Hair follicular keratinocyte (primary cell): Measurements from ENCODE around the gene ENTPD8. TPM values are rescaled to one million over a fixed set of nuclear protein-coding genes. Genes with fewer than 3 reads are reported as not detected.

Experiments
- total RNA-seq: library from RNA; depleted of rRNA; stranded (reverse); fragments of >200 nt; gene quantifications from 2 replicates; pipeline ENCODE4 v1.2.3, GENCODE V29; 2015

The ENTPD8 gene, protein sequence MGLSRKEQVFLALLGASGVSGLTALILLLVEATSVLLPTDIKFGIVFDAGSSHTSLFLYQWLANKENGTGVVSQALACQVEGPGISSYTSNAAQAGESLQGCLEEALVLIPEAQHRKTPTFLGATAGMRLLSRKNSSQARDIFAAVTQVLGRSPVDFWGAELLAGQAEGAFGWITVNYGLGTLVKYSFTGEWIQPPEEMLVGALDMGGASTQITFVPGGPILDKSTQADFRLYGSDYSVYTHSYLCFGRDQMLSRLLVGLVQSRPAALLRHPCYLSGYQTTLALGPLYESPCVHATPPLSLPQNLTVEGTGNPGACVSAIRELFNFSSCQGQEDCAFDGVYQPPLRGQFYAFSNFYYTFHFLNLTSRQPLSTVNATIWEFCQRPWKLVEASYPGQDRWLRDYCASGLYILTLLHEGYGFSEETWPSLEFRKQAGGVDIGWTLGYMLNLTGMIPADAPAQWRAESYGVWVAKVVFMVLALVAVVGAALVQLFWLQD
- not detected in 2 replicates for total RNA-seq

DNA sequence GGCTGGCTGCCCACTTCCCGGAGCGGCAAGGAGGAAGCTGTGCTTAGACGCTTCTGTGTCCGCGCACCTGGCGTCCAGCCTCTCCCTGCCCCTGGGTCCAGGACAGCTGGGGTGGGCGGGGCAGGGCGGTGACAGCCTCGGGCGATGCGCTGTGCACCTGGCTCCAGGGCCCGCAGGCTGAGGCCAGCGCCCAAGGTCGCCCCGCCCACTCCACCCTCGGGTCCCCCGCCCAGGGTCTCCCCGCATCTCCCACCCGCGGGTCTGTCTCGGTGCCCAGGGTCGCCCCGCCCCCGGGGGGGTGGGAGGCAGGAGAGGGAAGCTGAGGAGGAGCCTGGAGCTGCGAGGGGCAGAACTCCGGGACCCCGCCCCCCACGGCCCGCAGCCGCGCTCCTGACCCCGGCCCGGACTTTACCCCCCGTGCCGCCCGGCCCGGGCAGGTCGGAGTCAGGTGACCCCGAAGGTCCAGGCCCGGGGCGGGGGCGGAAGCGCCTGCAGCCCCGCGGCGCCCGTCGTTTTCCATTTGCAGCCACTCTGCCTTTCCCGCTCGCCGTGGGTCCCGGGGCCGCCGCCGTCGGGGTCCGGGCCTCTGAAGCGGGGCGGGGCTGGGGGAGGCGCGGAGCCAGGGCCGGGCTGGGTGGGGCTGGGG is at the start of gene ENTPD8:
Gene ENTPD8 (minus strand): TSS at position 69 of the 646 bp plus-strand sequence. CDS start 3,072 bp downstream, outside the sequence.

GRCh38 chr9:137459152-137459600 is 18.0 kb upstream of the ENTPD8 start, which contains the start of gene NSMF:
NSMF (minus strand) TSS chr9:137459334; CDS start chr9:137459102, 232 bp downstream.

DNA sequence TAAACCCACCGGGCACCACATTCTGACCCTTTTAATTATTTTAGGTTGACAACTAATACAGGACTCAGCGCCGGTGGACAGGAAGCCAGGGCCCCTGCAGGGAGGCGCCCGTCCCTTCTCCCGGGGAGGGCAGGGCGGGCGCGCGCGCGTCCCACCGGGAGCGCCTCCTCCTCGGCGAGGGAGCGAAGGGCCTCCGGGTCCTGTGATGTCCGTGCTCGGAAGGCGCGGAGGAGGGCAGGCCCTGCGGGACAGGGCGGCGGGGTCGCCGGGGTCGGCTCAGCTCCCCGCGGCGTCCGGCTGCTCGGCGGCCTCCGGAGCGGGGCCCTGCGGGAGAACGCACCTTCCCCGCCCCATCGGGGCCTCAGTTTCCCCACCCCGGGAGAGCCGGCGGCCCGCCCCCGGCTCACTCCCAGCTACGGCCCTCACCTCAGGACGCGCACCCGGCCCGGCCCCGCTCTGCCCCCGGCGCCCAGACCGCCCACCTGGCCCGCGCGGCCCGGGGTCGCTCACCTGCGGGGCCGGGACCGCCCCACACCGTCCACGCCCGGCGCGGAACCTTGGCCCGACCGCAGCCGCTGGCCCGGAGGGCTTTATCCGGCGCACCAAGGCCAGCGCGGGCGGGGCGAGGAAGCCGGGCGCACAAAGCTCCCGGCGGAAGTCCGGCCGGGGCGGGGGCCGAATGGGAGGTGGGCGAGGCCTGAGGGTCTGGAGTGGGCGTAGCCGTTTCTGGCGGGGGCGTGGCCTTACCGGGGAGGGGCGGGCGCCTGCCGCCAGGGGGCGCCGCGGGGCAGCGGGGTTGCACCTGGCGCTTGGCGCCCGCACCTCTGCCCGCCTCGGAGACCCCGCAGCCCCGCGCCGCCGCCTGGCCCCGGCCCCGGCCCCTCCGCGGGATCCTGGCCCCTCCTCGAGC is 18.3 kb downstream of the ENTPD8 start, which contains the start of the genes EXD3 and NOXA1:
Gene EXD3 (minus strand): TSS at position 559 of the 910 bp plus-strand sequence. CDS start 27,805 bp downstream, outside the sequence.
Gene NOXA1 (plus strand): TSS at position 790 of the 910 bp plus-strand sequence. CDS start 137 bp downstream, outside the sequence.

Other genes starting within 250 kb of the ENTPD8 start
- 4.9 and 6.7 TPM in 2 replicates for gene TPRN, start 240.6 kb downstream of the ENTPD8 start, total RNA-seq
- 29.0 and 40.6 TPM in 2 replicates for gene TMEM203, start 235.7 kb downstream of the ENTPD8 start, total RNA-seq
- 9.0 and 11.4 TPM in 2 replicates for gene NDOR1, start 235.7 kb downstream of the ENTPD8 start, total RNA-seq
- 0.23 TPM in 1 of 2 replicates, not detected in the other for gene RNF208, start 219.1 kb downstream of the ENTPD8 start, total RNA-seq
- 0.70 and 1.4 TPM in 2 replicates for gene CYSRT1, start 216.2 kb downstream of the ENTPD8 start, total RNA-seq
- 0.15 TPM in 1 of 2 replicates, not detected in the other for gene RNF224, start 213.9 kb downstream of the ENTPD8 start, total RNA-seq
- not detected in 2 replicates for gene SLC34A3, start 210.5 kb downstream of the ENTPD8 start, total RNA-seq
- 439 and 1,151 TPM in 2 replicates for gene TUBB4B, start 200.1 kb downstream of the ENTPD8 start, total RNA-seq
- not detected in 2 replicates for gene STPG3, start 190.1 kb downstream of the ENTPD8 start, total RNA-seq
- gene NELFB, start 186.0 kb downstream of the ENTPD8 start, total RNA-seq, result 45.1 and 51.7 TPM in 2 replicates
- gene TOR4A, start 163.6 kb downstream of the ENTPD8 start, total RNA-seq, result 17.8 and 24.2 TPM in 2 replicates
- gene NRARP, start 139.1 kb downstream of the ENTPD8 start, total RNA-seq, result 1.1 and 2.2 TPM in 2 replicates
- gene EXD3, start 18.2 kb downstream of the ENTPD8 start, total RNA-seq, result 4.6 and 8.9 TPM in 2 replicates
- gene NOXA1, start 18.0 kb downstream of the ENTPD8 start, total RNA-seq, result 0.31 TPM in 1 of 2 replicates, not detected in the other
- 48.9 and 50.7 TPM in 2 replicates for gene NSMF, start 18.0 kb upstream of the ENTPD8 start, total RNA-seq
- 0.11 and 0.31 TPM in 2 replicates for gene PNPLA7, start 109.0 kb upstream of the ENTPD8 start, total RNA-seq
- gene MRPL41, start 110.5 kb upstream of the ENTPD8 start, total RNA-seq, result 107 and 108 TPM in 2 replicates
- gene DPH7, start 137.6 kb upstream of the ENTPD8 start, total RNA-seq, result 28.7 and 37.0 TPM in 2 replicates
- gene ZMYND19, start 149.2 kb upstream of the ENTPD8 start, total RNA-seq, result 24.8 and 42.8 TPM in 2 replicates
- gene ARRDC1, start 164.3 kb upstream of the ENTPD8 start, total RNA-seq, result 120 and 143 TPM in 2 replicates
- 42.6 and 44.9 TPM in 2 replicates for gene EHMT1, start 177.6 kb upstream of the ENTPD8 start, total RNA-seq